IMR-90 (cell line): ENCODE measurements around the gene DCLRE1A. TPM values are rescaled to one million over a fixed set of nuclear protein-coding genes. Genes with fewer than 3 reads are reported as not detected.
"Not testable (repeated sequence)": the region's sequence is repeated elsewhere in the genome, so short reads cannot be mapped to it uniquely, and the experiment has no call there.

Experiments used
- ATAC-seq: fragments of 200-7000 bp; cut with Tn5 transposase; 2 replicates; pipeline ENCODE4 v1.9.1; 2020; ENCODE audit warnings: low read depth, mild to moderate bottlenecking, moderate library complexity
- BruUV-seq: library from RNA; stranded (reverse); fragments of 400-500 nt; replicated peaks from 2 replicates; lab custom pipeline; 2021; lab: Mats Ljungman, UMichigan
- CTCF ChIA-PET: fragments of 300-600 bp; formaldehyde crosslinking; extraction: SDS; loops from one replicate; lab custom pipeline; 2021; ENCODE audit warnings: antibody characterized with exemption; lab: Yijun Ruan, JAX
- POLR2A ChIA-PET: fragments of 300-600 bp; sonication (Branson Sonifier 250); formaldehyde crosslinking; loops from one replicate; lab custom pipeline; 2022; ENCODE audit warnings: antibody characterized with exemption; ENCODE audit not compliant: unreplicated experiment; lab: Charles Lee
- DNase-seq: peaks from one replicate; pipeline ENCODE4 v3.0.0; 2013
- H2AFZ ChIP-seq: replicated peaks from 2 replicates; pipeline ENCODE3; 2013; ENCODE audit warnings: low read length, mild to moderate bottlenecking; ENCODE audit not compliant: poor library complexity
- H2AK5ac ChIP-seq: 2 replicates; pipeline ENCODE4 v1.6.1; 2013; ENCODE audit warnings: low read depth, low read length, inconsistent platforms
- H2AK9ac ChIP-seq: replicated peaks from 2 replicates; pipeline ENCODE3; 2013; ENCODE audit warnings: mild to moderate bottlenecking, low read depth, low read length, moderate library complexity; ENCODE audit not compliant: poor library complexity
- H2BK120ac ChIP-seq: 2 replicates; pipeline ENCODE4 v1.6.1; 2013; ENCODE audit warnings: low read depth, low read length, inconsistent platforms
- H2BK15ac ChIP-seq: 3 replicates; pipeline ENCODE4 v1.6.1; 2013; ENCODE audit warnings: low read depth, low read length, inconsistent platforms
- H2BK20ac ChIP-seq: 2 replicates; pipeline ENCODE4 v1.6.1; 2013; ENCODE audit warnings: low read depth, mild to moderate bottlenecking, inconsistent platforms, low read length, moderate library complexity
- H2BK5ac ChIP-seq: 2 replicates; pipeline ENCODE4 v1.6.1; 2013; ENCODE audit warnings: mild to moderate bottlenecking, low read depth, low read length, inconsistent platforms; ENCODE audit not compliant: poor library complexity, severe bottlenecking
- H3K14ac ChIP-seq: replicated peaks from 2 replicates; pipeline ENCODE4 v1.6.1; 2013; ENCODE audit warnings: low read depth, low read length, inconsistent platforms
- H3K18ac ChIP-seq: 2 replicates; pipeline ENCODE4 v1.6.1; 2013; ENCODE audit warnings: low read depth, low read length, control low read depth
- H3K23ac ChIP-seq: 2 replicates; pipeline ENCODE4 v1.6.1; 2013; ENCODE audit warnings: low read depth, low read length, inconsistent platforms
- H3K27ac ChIP-seq: 2 replicates; pipeline ENCODE4 v1.5.1; 2013; ENCODE audit warnings: mild to moderate bottlenecking, control low read depth, low read length; ENCODE audit not compliant: insufficient read depth
- H3K27me3 ChIP-seq: 2 replicates; pipeline ENCODE4 v1.6.1; 2013; ENCODE audit warnings: low read length; ENCODE audit not compliant: control insufficient read depth, insufficient read depth
- H3K36me3 ChIP-seq: 2 replicates; pipeline ENCODE4 v1.6.1; 2013; ENCODE audit warnings: low read length, mixed read lengths; ENCODE audit not compliant: control insufficient read depth, insufficient read depth
- H3K4ac ChIP-seq: 2 replicates; pipeline ENCODE4 v1.6.1; 2013; ENCODE audit warnings: low read depth, low read length, inconsistent platforms
- H3K4me1 ChIP-seq: 2 replicates; pipeline ENCODE4 v1.6.1; 2013; ENCODE audit warnings: low read length, mixed read lengths; ENCODE audit not compliant: control insufficient read depth, insufficient read depth
- H3K4me2 ChIP-seq: 2 replicates; pipeline ENCODE4 v1.6.1; 2013; ENCODE audit warnings: low read depth, mild to moderate bottlenecking, control low read depth, low read length, moderate library complexity
- H3K4me3 ChIP-seq: 2 replicates; pipeline ENCODE4 v1.5.1; 2013; ENCODE audit warnings: low read depth, mild to moderate bottlenecking, control low read depth, low read length, moderate library complexity; ENCODE audit not compliant: insufficient read depth
- H3K56ac ChIP-seq: 2 replicates; pipeline ENCODE4 v1.6.1; 2013; ENCODE audit warnings: low read length, inconsistent platforms; ENCODE audit not compliant: insufficient read depth; ENCODE audit errors: extremely low read depth
- H3K79me1 ChIP-seq, 2 experiments: 2 replicates each; pipeline ENCODE4 v1.6.1; 2013; ENCODE audit warnings: low read length in 2 of 2, inconsistent platforms in 1 of 2, low read depth in 1 of 2
- H3K9ac ChIP-seq: 2 replicates; pipeline ENCODE4 v1.6.1; 2013; ENCODE audit warnings: low read depth, low read length, control low read depth
- H3K9me1 ChIP-seq: 2 replicates; pipeline ENCODE4 v1.6.1; 2013; ENCODE audit warnings: low read length, inconsistent platforms; ENCODE audit not compliant: insufficient read depth
- H3K9me3 ChIP-seq: 2 replicates; pipeline ENCODE4 v1.6.1; 2013; ENCODE audit warnings: low read length; ENCODE audit not compliant: control insufficient read depth, insufficient read depth
- H4K20me1 ChIP-seq: 2 replicates; pipeline ENCODE4 v1.6.1; 2013; ENCODE audit warnings: low read length, inconsistent platforms; ENCODE audit not compliant: insufficient read depth
- H4K5ac ChIP-seq: 2 replicates; pipeline ENCODE4 v1.6.1; 2013; ENCODE audit warnings: mild to moderate bottlenecking, low read depth, low read length, control low read depth
- H4K8ac ChIP-seq, 2 experiments: 2 replicates each; pipeline ENCODE4 v1.6.1; 2013; ENCODE audit warnings: low read depth in 2 of 2, low read length in 2 of 2, control low read depth in 1 of 2, inconsistent platforms in 1 of 2
- H4K91ac ChIP-seq: 2 replicates; pipeline ENCODE4 v1.6.1; 2013; ENCODE audit warnings: low read depth, low read length, inconsistent platforms; ENCODE audit not compliant: insufficient read depth
- WGBS, 2 experiments: methylation state at CpG; one replicate each; pipeline versions ENCODE4 v1.1.5 to v1.1.7; 2013; ENCODE audit warnings: missing lambda C conversion rate in 2 of 2; ENCODE audit not compliant: insufficient read length in 1 of 2; ENCODE audit errors: extremely low coverage in 2 of 2; 5-methylcytosine and 5-hydroxymethylcytosine counted together
- dilution Hi-C: fragments of 300-500 bp; cut with HindIII; formaldehyde crosslinking; loops from one replicate; pipeline ENCODE4 v1.14.3; 2018; ENCODE audit warnings: low sequenced_read_pairs; ENCODE audit not compliant: unreplicated experiment
- in situ Hi-C: fragments of 300-500 bp; cut with MboI; formaldehyde crosslinking; loops from 3 replicates; pipeline ENCODE4 v1.14.3; 2019; ENCODE audit warnings: low sequenced_read_pairs, inconsistent platforms, mixed read lengths
- intact Hi-C: fragments of 100-400 bp; cut with micrococcal nuclease; formaldehyde crosslinking; loops from 2 replicates; pipeline ENCODE4 v1.10.0; 2022
- polyA plus RNA-seq, 3 experiments: library from polyadenylated mRNA; depleted of rRNA; stranded (reverse); fragments of >200 nt; gene quantifications; 2 replicates each; pipeline ENCODE4 v1.2.3, GENCODE V29; 2012; ENCODE audit warnings: low replicate concordance in 1 of 3
- total RNA-seq: library from RNA; depleted of rRNA; stranded (reverse); fragments of >200 nt; gene quantifications from 2 replicates; pipeline ENCODE4 v1.2.3, GENCODE V29; 2012

The DCLRE1A gene
- total and polyA plus RNA-seq, 2 of the 4 experiments (the other 2 are of a cell fraction), result 3.1 to 6.3 TPM

DNA sequence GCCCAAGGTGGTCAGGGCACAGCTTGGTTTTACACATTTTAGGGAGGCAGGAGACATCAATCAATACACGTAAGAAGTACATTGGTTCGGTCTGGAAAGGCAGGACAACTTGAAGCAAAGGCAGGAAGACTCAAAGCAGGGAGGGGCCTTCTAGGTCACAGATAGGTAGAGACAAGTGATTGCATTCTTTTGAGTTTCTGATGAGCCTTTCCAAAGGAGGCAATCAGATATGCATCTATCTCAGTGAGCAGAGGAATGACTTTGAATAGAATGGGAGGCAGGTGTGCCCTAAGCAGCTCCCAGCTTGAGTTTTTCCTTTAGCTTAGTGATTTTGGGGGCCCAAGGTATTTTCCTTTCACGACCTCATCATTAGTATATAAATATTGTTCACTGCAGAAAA lies 32.6 kb downstream of the DCLRE1A start:
- H4K20me1 ChIP-seq, H3K9me1 ChIP-seq, in situ Hi-C loops, H3K18ac ChIP-seq, H3K14ac ChIP-seq, H3K36me3 ChIP-seq, H3K56ac ChIP-seq, DNase-seq, H2BK15ac ChIP-seq, ATAC-seq, H3K4me3 ChIP-seq, H2AK5ac ChIP-seq, H4K91ac ChIP-seq, CTCF ChIA-PET, H2BK120ac ChIP-seq, H4K5ac ChIP-seq, intact Hi-C loops, H2BK5ac ChIP-seq, H4K8ac ChIP-seq, H3K4ac ChIP-seq, H2AK9ac ChIP-seq, H2BK20ac ChIP-seq, H3K4me1 ChIP-seq, H3K9me3 ChIP-seq, H3K4me2 ChIP-seq, H3K79me1 ChIP-seq, H3K9ac ChIP-seq, dilution Hi-C loops, H2AFZ ChIP-seq, H3K23ac ChIP-seq, POLR2A ChIA-PET, BruUV-seq, H3K27me3 ChIP-seq, H3K27ac ChIP-seq: not testable (repeated sequence)
- WGBS, 2 experiments, result no CpG with 5 or more reads among the region's 3 CpGs
